DND-41 (cell line): ENCODE data around the gene FSD1L.

Experiments used
- ATAC-seq: fragments of 200-7000 bp; cut with Tn5 transposase; 3 replicates; pipeline ENCODE4 v1.9.1; 2021; ENCODE audit warnings: low read depth; ENCODE audit not compliant: insufficient read depth
- DNase-seq: peaks from one replicate; pipeline ENCODE4 v3.0.0-alpha.2; 2020
- H2AFZ ChIP-seq: 2 replicates; pipeline ENCODE4 v1.6.0; 2012; ENCODE audit warnings: low read depth, low read length
- H3K27ac ChIP-seq: 2 replicates; pipeline ENCODE4 v1.5.1; 2012; ENCODE audit warnings: low read length, inconsistent platforms
- H3K27me3 ChIP-seq: fragments of 200-600 bp; sonication (generic); 2 replicates; pipeline ENCODE4 v1.6.0; 2012; ENCODE audit warnings: low read length, mild to moderate bottlenecking, inconsistent platforms; ENCODE audit not compliant: insufficient read depth, poor library complexity
- H3K36me3 ChIP-seq: 2 replicates; pipeline ENCODE4 v1.5.1; 2012; ENCODE audit warnings: low read length, inconsistent platforms; ENCODE audit not compliant: insufficient read depth
- H3K4me1 ChIP-seq: 2 replicates; pipeline ENCODE4 v1.5.1; 2012; ENCODE audit warnings: mild to moderate bottlenecking, low read length; ENCODE audit not compliant: insufficient read depth
- H3K4me2 ChIP-seq: 2 replicates; pipeline ENCODE4 v1.6.0; 2012; ENCODE audit warnings: mild to moderate bottlenecking, moderate library complexity, low read length, inconsistent platforms; ENCODE audit not compliant: insufficient read depth
- H3K4me3 ChIP-seq, 2 experiments: fragments of 200-600 bp in 1 of 2; shearing (Covaris generic) in 1 of 2; 2 replicates each; pipeline ENCODE4 v1.5.1; 2012 to 2016; ENCODE audit warnings: inconsistent platforms in 2 of 2, low read length in 2 of 2, mild to moderate bottlenecking in 2 of 2, low read depth in 1 of 2, moderate library complexity in 1 of 2
- H3K79me2 ChIP-seq: 2 replicates; pipeline ENCODE4 v1.6.0; 2012; ENCODE audit warnings: low read length, inconsistent platforms; ENCODE audit not compliant: insufficient read depth
- H3K9ac ChIP-seq: 2 replicates; pipeline ENCODE4 v1.6.0; 2012; ENCODE audit warnings: low read depth, mild to moderate bottlenecking, inconsistent platforms, low read length, moderate library complexity
- H3K9me3 ChIP-seq: 2 replicates; pipeline ENCODE4 v1.5.1; 2012; ENCODE audit warnings: low read length, moderate library complexity, mild to moderate bottlenecking, inconsistent platforms; ENCODE audit not compliant: insufficient read depth, severe bottlenecking
- H4K20me1 ChIP-seq: 2 replicates; pipeline ENCODE4 v1.6.0; 2012; ENCODE audit warnings: low read length; ENCODE audit not compliant: insufficient read depth
- EZH2 ChIP-seq: IDR thresholded peaks from 3 replicates; pipeline ENCODE4 v1.6.1; 2012; ENCODE audit warnings: borderline replicate concordance, low read depth, mild to moderate bottlenecking, moderate library complexity, low read length, inconsistent platforms; ENCODE audit not compliant: severe bottlenecking
- TF ChIP-seq, protein P1 (sequence below): IDR thresholded peaks from 2 replicates; pipeline ENCODE4 v1.5.1; 2012; ENCODE audit warnings: borderline replicate concordance, low read length, moderate library complexity, mild to moderate bottlenecking; ENCODE audit not compliant: poor library complexity, severe bottlenecking; ENCODE audit errors: extremely low read depth

FSD1L gene

DNA sequence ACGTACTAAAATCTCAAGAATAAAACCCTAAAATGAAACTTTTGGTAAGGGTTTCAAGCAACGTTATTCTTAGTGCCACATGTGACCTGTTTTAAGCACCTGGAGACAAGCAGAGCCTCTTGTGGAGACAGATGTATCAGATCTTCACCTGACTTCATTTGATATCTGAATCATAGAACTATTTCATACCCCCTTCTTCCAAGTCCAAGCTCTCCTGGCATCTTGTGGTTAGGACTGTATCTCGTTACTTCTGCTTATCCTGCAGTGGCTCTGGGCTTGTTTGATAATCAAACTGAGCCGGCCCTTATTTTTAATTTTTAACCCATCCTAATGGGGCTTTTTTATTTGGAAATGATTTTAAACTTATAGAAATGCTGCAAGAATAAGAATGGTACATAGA is 11.1 kb upstream of the FSD1L start:
- Histone ChIP-seq H3K4me2 (no peak overlapping the region), H3K9me3 (no peaks in the 10 kb centered on the region), H3K9ac (no peak overlapping the region), H3K4me3 (no peak overlapping the region), H3K79me2 (no peaks in the 10 kb centered on the region), H4K20me1 (no peaks in the 10 kb centered on the region), H3K27me3 (no peaks in the 10 kb centered on the region), H3K4me1 (no peaks in the 10 kb centered on the region), H3K27ac (no peak overlapping the region), H2AFZ (no peak overlapping the region), H3K36me3 (no peaks in the 10 kb centered on the region)
- ATAC-seq (no peak), DNase-seq (no peak)
- no peak for TF ChIP-seq EZH2
- TF ChIP-seq, protein P1, sequence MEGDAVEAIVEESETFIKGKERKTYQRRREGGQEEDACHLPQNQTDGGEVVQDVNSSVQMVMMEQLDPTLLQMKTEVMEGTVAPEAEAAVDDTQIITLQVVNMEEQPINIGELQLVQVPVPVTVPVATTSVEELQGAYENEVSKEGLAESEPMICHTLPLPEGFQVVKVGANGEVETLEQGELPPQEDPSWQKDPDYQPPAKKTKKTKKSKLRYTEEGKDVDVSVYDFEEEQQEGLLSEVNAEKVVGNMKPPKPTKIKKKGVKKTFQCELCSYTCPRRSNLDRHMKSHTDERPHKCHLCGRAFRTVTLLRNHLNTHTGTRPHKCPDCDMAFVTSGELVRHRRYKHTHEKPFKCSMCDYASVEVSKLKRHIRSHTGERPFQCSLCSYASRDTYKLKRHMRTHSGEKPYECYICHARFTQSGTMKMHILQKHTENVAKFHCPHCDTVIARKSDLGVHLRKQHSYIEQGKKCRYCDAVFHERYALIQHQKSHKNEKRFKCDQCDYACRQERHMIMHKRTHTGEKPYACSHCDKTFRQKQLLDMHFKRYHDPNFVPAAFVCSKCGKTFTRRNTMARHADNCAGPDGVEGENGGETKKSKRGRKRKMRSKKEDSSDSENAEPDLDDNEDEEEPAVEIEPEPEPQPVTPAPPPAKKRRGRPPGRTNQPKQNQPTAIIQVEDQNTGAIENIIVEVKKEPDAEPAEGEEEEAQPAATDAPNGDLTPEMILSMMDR: no peak

DNA sequence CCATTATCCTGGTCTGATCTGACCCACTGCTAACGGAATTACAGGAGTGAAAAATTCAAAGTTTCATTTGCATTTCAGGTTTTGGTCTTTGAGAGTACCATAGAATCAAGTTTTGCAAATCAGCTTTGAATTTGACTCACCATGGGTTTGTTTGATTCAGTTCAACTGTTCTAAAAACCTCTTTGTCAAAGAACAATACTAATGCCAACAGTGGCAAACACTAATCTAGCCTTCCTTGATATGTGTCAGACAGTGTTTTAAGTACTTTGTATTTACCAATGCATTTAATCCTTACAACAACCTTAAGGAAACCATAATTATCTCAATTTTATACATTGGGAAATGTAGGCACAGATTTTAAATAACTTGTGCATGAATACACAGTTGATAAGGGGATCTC is 10.1 kb upstream of the FSD1L start:
- DNase-seq (no peak), ATAC-seq (no peak)
- H3K4me1 ChIP-seq: no peaks in the 10 kb centered on the region
- no peak overlapping the region for H3K9ac ChIP-seq
- no peaks in the 10 kb centered on the region for H3K79me2 ChIP-seq
- no peaks in the 10 kb centered on the region for H3K9me3 ChIP-seq
- H3K4me3 ChIP-seq: no peak overlapping the region
- H3K27ac ChIP-seq: no peak overlapping the region
- no peak for TF ChIP-seq EZH2
- TF ChIP-seq, protein P1: no peak
- no peaks in the 10 kb centered on the region for H3K27me3 ChIP-seq
- H4K20me1 ChIP-seq: no peaks in the 10 kb centered on the region
- H2AFZ ChIP-seq: no peak overlapping the region
- no peak overlapping the region for H3K4me2 ChIP-seq
- no peaks in the 10 kb centered on the region for H3K36me3 ChIP-seq

DNA sequence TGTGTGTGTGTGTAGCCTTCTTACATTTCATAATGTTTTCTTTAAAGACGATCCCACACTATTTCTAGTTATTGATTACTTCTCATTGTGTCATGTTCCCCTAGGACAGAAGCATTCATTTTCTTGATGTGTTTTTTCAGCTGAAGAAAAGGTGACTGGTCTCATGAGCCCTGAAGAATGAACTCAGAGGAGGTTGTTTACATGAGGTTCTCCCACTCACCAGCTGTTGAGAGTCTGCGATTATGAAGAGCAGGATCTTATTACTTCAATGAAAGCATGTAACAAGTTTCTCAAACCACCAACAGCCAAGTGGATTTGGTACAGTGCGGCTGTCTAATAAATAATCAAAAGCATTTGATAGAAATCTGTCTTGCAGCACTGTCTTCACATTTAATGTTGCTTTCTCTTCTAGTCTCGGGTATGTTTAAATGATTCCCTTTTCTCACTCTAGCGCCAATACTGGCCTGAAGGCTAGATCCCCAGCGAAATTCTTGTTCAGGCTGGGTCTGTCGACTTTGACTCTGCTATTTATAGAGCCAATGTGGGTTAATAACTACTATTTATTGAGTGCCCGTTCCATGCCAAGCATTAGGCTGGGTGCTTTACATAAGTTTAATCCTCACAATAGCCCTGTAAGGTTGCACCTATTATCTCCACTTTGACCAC is 9.6 kb upstream of the FSD1L start:
- Histone ChIP-seq H3K4me2 (no peak overlapping the region), H3K27me3 (no peaks in the 10 kb centered on the region), H3K27ac (no peak overlapping the region), H2AFZ (no peak overlapping the region), H3K4me3 (no peak overlapping the region), H4K20me1 (no peaks in the 10 kb centered on the region), H3K9ac (no peak overlapping the region), H3K36me3 (no peaks in the 10 kb centered on the region), H3K4me1 (no peaks in the 10 kb centered on the region), H3K9me3 (no peaks in the 10 kb centered on the region), H3K79me2 (no peaks in the 10 kb centered on the region)
- no peak for ATAC-seq
- no peak for DNase-seq
- no peak for TF ChIP-seq EZH2
- TF ChIP-seq, protein P1: no peak

DNA sequence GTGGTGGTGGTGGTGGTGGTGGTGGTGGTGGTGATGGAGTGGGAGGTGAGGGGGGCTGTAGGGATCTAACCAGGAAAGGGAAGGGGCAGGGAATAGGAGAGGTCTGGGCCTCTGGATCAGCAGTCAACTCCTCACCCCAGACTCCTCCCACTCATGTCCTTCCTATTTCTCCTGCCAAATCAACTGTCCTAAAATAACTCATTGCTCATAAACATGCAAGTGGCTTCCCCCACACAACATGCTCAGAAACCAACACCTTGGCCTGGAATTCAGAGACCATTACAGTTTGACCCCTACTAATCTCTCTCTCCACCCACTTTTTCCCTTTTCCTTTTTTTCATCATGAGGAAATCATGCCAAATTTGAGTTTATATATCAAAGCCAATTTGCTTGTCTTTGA is 8.4 kb upstream of the FSD1L start:
- Histone ChIP-seq H3K27ac (no peak overlapping the region), H3K79me2 (no peaks in the 10 kb centered on the region), H3K27me3 (no peaks in the 10 kb centered on the region), H3K4me2 (no peak overlapping the region), H3K9ac (no peak overlapping the region), H4K20me1 (no peaks in the 10 kb centered on the region), H3K36me3 (no peaks in the 10 kb centered on the region), H3K9me3 (no peaks in the 10 kb centered on the region), H3K4me1 (no peaks in the 10 kb centered on the region), H2AFZ (no peak overlapping the region), H3K4me3 (no peak overlapping the region)
- TF ChIP-seq, protein P1: no peak
- TF ChIP-seq EZH2: no peak
- DNase-seq: no peak
- ATAC-seq: no peak
